ENCODE measurements around the gene CAPN5. TPM values are rescaled to one million over a fixed set of nuclear protein-coding genes. Genes with fewer than 3 reads are reported as not detected.
"Not testable (repeated sequence)": the region's sequence is repeated elsewhere in the genome, so short reads cannot be mapped to it uniquely, and the experiment has no call there.

Gene CAPN5
- total RNA-seq, 1 donor from 2014 or later: 19.4 TPM

- no peak for DNase-seq (ENCODE audit: low read depth)
Observed at GRCh38 chr11:77083566-77084245, 16.9 kb downstream of the CAPN5 start.

- DNase-seq (ENCODE audit: low read depth): no peak
Observed at GRCh38 chr11:77084581-77085191, 17.9 kb downstream of the CAPN5 start.

DNA sequence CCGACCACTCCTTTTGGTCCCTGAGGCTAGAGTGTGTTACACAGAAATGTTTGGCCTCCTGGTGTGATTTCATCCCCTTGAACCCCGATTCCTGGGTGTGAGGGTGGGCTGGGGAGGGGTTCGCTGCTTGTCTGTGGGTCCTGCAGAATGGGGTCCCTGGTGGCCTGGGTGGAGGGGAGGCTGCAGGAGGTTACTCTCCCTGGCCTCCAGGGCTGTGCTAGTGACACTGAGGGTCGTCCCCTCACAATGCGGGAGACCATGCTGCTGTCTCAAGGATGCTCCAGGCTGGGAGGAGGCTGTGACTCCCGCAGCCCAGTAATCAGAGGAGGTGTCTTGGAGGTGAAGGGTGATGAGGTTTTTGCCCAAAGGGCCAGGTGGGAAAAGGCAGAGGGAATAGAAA is 18.9 kb downstream of the CAPN5 start:
- DNase-seq (ENCODE audit: low read depth): no peak

DNA sequence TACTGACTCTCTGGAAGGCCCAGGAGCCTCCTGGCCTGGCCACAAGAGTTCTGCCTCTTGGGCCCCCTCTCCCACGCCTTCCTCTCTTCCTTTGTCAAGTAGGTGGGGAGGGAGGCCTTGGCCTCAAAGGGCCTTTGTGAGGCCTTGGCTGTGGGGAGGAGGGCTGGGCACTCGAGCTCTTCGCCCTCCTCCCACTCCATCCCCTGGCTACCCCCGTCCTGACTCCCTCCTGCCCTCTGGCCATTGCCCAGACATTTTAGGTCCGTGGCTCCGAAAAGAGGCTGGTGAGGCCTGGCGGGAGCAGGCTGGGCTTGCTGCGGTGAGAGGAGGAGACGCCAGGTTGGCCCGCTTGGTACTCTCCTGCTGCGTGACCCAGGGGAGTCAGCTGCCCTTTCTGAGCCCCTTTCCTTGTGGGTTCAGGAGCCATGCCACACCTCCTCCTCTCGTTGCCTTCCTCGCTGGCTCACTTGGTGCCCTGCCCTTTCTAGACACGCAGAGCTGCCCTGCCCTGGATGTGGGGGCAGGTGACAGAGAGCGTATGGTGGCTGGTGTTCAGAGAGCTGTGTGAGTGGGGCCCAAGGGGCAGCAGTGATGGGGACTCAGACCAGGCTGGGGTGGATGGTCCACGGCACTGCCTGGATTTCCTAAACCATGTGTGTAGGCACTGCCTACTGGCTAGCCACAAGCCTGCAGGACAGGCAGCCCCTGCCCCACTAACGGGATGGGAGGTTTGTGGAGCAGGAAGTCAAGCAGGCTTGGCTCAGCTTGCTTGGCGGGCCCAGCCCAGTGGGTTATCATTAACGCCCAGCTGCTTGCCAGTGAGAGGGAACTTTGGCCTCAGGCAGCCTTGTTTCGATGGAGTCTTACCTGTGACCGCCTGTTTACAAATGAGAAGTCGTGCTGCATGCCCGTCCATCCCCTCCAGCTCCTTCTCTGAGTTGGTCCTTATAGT is 20.0 kb downstream of the CAPN5 start:
- DNase-seq (ENCODE audit: low read depth): no peak

- DNase-seq (ENCODE audit: low read depth): no peak
Observed at GRCh38 chr11:77087723-77088225, 21.0 kb downstream of the CAPN5 start.

- DNase-seq (ENCODE audit: low read depth): no peak
Observed at GRCh38 chr11:77088236-77089003, 21.6 kb downstream of the CAPN5 start.

DNA sequence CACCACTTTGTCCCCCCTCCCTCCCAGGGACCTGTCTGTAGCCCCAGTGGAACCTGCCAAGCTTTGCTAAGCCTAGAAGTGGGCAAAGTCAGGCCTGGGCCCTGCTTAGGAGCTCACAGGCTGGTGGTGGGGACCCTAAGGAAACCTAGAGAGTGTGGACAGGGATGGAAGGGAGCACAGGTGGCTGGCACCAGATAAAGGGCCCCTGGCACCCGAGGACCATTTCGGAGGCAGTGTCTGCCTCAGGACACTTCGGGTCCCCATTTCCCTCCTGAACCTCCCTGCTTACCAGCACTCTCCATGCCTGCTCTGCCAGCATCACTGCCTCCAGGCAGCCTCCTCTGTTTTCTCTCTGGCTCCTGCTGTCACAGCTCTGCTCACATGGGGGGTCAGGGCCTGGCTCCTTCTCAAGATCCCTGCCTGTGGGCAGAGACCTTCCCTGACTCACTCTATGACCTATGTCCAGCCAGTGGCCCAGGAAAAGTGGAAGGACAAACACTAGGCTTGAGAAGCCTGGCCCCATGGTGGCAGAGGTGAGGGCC is 22.3 kb downstream of the CAPN5 start:
- DNase-seq (ENCODE audit: low read depth): no peak

GRCh38 chr11:77090046-77090372 is 23.2 kb downstream of the CAPN5 start:
- no peak for DNase-seq (ENCODE audit: low read depth)

DNA sequence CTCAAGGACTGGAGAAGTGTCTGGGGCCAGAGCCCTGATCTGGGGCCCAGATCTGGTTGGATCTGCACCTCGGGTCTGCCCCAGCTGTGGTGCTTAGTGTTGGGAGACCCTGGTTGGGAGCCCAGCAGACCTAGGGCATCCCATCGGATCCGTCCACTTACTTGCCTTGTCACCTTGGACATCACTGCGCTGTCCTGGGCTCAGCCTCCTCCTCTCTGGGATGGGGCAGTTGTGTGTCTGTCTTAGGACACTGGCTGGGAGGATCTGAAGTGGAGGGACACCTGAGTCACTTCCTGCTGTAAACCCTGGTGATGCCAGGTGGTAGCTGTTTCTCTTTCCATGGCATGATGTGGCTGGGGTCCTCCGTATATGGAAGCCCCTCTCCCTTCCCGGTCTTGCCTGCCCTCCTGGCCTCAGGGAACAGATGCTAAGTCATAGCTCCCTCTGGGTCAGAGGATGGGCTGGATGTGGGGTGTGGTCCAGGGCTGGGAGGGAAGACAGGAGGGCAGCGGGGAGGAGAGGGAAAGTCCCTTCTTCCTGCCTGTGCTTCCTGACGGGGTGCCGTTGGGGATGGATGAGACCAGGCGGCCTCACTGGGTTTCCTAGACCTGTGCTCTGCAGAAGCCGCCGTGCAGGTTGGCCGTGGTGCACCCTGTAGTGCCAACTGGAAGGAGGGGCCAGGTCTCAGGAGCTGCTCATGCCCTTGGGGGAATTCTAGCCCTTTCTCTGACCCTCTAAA is 23.8 kb downstream of the CAPN5 start:
- DNase-seq (ENCODE audit: low read depth): no peak

DNA sequence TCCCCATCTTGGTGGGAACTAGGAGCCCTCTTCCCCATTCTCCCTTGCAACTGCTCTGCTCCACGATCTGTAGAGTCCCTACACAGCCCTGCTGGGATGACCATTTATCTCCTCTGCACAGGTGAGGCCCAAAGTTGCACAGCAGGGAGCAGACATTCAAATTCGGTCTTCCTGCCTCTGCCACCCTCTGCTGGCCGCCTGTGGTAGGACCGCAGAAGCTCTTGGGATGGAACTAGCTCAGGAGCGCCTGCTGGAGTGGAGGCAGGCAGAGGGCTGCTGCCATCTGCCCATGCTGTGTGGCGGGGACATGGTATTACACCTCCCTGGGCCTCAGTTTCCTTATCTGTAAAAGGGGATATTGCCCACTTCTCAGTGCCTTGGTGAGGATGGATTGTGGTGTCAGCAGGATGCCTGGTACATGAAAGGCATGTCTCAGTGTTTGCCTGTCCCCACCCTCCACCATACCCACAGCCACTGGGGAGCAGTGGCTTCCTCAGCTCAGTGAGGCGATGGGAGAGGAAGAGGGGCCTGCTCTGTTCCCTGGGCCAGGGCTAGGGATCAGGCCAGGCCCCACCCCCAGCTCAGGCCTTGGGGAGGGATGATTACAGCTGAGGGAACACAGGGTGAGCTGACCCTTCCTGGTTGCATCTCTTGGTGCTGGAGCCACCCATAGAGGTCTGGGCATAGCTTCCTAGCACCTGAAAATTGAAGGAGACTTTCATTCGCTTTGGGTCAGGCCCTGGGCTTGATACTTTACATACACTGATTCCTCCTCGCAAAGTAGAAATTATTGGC is 24.6 kb downstream of the CAPN5 start:
- peak; percentile 58 for DNase-seq (ENCODE audit: low read depth)

- no peak for DNase-seq (ENCODE audit: low read depth)
Observed at GRCh38 chr11:77092382-77092781, 25.6 kb downstream of the CAPN5 start.

DNA sequence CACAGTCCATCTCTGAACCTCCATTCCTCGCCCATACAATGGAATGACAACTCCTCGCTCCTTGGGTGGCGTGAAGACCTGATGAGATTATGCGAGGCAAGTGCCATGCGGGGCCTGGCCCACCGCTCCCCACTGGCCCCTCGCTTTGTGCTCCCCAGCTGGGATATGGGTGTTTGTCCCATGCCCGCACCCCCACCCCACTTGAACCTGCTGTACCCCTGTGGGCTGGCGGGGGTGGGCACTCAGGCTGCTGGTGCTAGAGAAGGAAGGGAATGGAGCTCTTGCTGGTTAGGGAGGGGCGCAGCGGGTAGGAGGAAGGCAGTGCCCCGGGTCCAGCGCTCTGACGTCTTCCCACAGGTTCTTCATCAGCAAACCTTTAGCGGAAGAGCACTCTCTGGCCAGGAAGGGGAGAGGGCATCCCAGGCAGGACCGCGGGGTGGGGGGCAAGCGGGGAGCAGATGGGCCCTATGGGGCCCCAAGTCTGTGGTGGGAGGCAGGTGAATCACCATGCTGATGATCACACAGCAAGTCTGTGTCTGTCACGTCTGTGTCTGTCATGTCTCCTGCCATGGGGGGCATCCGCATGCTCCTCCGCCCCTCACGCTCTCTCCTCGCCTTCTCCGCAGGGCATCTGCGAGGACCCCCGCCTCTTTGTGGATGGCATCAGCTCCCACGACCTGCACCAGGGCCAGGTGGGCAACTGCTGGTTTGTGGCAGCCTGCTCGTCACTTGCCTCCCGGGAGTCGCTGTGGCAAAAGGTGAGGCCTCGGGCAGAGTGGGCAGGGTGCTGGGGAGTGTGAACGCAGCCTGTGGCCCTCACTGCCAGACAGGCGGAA is 26.5 kb downstream of the CAPN5 start:
- no peak for DNase-seq (ENCODE audit: low read depth)

DNA sequence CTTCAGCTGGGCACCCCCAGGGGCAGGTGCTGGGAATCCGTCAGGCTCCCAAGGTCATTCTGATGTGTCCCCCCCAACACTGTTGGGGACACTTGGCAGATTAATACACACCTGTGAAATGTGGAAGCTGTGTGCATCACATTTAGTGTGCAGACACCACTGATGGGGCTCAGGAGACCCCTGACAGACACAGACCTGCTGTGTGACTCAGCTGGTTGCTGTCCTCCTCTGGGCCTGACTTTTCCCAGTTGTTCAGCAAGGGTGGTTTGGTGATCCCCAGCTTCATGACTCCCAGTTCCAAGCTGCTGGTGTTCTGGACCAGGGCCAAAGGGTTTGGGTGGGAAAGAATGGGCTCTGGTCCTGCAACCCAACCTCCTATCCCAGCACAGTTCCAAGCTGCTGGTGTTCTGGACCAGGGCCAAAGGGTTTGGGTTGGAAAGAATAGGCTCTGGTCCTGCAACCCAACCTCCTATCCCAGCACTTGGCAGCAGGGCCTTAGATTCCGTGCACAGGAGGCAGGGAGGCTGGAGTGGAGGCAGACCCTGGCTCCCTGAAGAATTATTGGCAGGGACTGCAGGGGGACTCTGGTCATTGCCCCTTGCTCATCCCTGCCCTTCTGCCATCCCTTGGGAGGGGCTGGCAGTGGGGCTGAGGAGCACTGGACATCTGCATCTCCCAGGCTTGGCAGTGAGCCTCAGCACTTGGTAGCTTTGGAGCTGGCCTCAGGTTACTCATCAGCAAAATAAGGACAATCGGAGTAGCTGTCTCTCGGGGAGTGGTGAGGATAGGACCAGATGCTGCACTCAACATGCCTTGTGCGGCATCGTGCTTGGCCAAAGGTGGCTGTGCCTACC is 27.4 kb downstream of the CAPN5 start:
- DNase-seq (ENCODE audit: low read depth): no peak

GRCh38 chr11:77094841-77095365 is 28.1 kb downstream of the CAPN5 start:
- DNase-seq (ENCODE audit: low read depth): no peak

DNA sequence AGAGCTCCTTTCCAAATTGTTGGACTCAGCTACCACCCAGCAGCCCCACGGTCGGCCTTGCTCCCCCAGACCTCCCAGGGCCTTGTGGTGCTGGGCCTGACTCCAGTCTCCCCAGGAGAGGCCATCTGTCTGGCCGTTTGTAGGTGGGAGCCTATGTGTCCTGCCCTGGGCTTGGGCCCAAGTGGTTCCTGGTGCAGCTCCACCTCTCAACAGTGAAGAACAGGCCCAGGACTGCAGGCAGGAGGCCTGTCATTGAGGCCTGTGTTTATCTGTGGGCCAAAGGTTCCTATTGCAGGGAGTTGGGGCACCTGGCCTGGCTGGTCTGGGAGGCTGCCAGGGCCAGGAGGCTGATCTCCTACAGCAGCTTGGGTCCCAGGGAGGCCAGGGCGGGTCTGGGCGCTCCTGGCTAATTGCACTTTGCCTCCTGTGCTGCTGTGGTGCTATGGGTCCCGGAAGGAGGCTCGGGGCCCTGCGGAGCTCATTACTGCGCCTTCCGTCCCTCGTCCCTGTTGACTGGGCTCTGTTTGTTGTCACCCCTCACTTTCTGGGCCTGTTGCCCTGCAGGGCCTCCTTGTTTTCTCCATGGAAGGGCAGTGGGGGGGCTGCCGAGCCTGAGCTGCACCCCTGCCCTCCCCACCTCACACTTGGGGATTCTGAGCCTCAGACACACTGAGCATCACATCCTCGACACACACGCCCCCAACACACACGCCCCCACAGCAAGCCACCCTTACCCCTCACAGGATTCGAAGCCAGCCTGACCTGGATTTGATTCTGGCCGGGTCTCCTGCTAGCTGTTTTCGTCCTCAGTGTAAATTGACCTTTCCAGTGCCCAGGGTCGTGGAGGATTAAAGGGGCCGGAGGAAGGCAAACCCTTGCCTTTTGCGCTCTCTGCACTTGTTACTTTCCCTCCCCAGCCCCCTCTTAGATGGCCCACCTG is 29.1 kb downstream of the CAPN5 start:
- no peak for DNase-seq (ENCODE audit: low read depth)

DNA sequence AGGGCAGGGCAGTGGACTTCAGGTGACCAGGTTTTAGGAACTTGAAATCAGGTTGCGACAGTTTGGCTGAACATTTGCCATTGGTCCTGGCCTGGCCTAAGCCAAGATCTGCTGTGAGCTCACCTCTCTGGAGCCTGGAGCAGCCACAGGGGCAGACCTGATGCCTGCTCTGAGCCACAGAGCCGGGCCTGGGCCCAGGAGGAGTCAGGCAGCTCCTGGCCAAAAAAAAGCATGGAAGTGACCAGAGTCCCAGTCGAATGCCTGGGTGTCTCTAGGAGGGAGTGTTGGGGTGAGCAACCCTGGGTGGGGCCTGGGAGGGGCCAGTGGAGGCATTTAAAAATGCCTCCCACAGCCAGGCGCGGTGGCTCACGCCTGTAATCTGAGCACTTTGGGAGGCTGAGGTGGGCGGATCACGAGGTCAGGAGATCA is 29.8 kb downstream of the CAPN5 start:
- DNase-seq (ENCODE audit: low read depth): no peak

- DNase-seq (ENCODE audit: low read depth): not testable (repeated sequence)
Observed at GRCh38 chr11:77097180-77097579, 30.4 kb downstream of the CAPN5 start.
